ENCODE results near the gene LMF1.
"Not testable (repeated sequence)": the region's sequence is repeated elsewhere in the genome, so short reads cannot be mapped to it uniquely, and the experiment has no call there.

The LMF1 gene

DNA sequence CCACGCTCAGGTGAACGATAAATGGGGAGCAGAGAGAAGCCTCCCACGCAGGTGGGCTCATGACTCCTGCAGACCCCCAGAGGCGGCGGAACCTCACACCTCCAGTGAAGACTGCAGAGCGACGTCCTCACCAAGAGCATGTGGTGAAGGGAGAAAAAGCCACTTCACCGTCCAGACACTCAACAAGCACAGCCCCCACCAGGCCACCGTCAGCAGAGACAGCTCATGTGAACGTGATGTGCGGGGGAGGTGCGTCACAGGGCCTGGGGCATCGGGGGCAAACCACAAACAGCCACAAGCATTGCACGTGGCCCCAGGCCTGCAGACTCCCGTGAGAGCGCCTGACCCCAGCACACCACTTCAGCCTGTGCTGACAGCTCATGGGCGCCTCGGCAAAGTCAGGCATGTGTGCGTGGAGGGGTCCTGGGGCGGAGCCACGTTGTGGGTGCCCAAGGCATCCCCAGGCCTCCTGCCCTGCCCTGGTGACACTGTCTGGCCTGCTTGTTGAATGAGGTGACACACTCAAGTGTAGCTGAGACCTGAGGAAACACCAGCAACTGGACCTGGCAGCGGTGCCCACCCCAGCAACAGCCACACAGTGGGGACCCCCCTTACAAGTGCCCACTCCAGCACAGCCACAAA, 19.0 kb downstream of the LMF1 start:
- DNase-seq (ENCODE audit: low read depth in 2 of 3, low spot score in 1 of 3): no peak

DNA sequence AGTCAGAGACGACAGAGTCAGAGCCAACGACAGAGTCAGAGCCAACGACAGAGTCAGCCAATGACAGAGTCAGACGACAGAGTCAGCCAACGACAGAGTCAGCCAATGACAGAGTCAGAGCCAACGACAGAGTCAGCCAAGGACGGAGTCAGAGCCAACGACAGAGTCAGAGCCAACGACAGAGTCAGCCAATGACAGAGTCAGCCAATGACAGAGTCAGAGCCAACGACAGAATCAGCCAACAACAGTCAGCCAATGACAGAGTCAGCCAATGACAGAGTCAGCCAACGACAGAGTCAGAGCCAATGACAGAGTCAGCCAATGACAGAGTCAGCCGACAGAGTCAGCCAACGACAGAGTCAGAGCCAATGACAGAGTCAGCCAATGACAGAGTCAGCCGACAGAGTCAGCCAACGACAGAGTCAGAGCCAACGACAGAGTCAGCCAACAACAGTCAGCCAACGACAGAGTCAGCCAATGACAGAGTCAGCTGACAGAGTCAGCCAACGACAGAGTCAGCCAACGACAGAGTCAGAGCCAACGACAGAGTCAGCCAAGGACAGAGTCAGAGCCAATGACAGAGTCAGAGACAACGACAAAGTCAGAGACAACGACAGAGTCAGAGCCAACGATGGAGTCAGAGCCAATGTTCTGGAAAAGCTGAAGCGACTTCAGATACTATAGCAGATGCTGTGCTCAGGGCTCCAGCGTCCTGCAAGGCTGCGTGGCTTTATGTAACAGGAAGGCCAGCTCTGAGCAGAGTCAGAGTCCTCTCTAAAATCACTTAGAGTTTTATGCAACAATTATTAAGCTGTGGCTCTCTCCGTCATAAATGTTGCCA, 19.8 kb downstream of the LMF1 start:
- DNase-seq (ENCODE audit: low read depth in 2 of 3, low spot score in 1 of 3): not testable (repeated sequence)

DNA sequence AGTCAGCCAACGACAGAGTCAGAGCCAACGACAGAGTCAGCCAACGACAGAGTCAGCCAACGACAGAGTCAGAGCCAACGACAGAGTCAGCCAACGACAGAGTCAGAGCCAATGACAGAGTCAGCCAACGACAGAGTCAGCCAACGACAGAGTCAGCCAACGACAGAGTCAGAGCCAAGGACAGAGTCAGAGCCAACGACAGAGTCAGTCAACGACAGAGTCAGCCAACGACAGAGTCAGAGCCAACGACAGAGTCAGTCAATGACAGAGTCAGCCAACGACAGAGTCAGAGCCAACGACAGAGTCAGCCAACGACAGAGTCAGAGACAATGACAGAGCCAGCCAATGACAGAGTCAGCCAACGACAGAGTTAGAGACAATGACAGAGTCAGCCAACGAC, 22.0 kb downstream of the LMF1 start:
- DNase-seq (ENCODE audit: low read depth in 2 of 3, low spot score in 1 of 3): not testable (repeated sequence)

DNA sequence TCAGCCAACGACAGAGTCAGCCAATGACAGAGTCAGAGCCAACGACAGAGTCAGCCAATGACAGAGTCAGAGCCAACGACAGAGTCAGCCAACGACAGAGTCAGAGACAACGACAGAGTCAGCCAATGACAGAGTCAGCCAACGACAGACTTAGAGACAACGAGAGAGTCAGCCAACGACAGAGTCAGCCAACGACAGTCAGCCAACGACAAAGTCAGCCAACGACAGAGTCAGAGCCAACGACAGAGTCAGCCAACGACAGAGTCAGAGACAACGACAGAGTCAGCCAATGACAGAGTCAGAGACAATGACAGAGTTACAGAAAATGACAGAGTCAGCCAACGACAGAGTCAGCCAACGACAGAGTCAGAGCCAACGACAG, 22.9 kb downstream of the LMF1 start:
- not testable (repeated sequence) for DNase-seq (ENCODE audit: low read depth in 2 of 3, low spot score in 1 of 3)

DNA sequence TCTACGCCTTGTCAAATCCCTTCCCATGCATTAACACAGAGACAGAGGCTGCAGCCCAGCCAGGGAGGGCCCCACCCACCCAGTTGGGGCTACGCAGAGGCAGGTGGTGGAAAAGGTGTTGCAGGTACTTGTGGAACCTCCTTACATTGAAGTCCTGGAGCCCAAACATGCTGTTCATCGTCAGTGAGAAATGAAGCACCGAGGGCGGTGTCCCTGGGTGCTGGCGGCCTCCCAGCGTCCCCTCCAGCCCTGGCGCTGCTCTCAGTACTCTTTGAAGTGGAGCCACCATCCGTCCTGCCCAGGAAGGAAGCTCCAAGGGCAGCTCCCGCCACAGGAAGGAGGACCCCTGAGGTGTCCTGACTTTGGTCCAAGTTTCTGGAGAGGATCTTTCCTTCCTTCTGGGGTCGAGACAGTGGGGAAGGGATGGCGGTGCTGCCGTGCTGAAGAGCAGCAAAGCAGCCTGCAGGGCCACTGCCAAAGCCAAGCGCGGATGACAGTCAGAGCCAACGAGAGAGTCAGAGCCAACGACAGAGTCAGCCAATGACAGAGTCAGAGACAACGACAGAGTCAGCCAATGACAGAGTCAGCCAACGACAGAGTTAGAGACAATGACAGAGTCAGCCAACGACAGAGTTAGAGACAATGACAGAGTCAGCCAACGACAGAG, 23.4 kb downstream of the LMF1 start:
- no peak for DNase-seq (ENCODE audit: low read depth in 2 of 3, low spot score in 1 of 3)

DNA sequence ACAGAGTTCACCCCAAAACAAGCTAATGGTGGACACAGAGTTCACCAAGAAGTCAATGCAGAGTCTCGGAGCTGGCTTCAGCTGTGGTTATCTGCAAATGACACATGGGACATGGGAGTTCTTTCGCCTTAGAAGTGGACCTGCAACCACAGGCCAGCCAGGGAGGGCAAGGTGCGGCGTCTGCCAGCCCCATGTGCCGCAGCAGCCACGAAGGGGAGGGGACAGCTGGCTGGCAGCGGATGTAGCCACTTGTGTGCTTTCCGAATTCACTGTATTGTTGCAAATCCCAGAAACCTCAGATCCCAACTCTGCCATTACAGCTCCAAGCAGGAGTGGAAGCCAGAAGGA, 24.8 kb downstream of the LMF1 start:
- no peak for DNase-seq (ENCODE audit: low read depth in 2 of 3, low spot score in 1 of 3)

DNA sequence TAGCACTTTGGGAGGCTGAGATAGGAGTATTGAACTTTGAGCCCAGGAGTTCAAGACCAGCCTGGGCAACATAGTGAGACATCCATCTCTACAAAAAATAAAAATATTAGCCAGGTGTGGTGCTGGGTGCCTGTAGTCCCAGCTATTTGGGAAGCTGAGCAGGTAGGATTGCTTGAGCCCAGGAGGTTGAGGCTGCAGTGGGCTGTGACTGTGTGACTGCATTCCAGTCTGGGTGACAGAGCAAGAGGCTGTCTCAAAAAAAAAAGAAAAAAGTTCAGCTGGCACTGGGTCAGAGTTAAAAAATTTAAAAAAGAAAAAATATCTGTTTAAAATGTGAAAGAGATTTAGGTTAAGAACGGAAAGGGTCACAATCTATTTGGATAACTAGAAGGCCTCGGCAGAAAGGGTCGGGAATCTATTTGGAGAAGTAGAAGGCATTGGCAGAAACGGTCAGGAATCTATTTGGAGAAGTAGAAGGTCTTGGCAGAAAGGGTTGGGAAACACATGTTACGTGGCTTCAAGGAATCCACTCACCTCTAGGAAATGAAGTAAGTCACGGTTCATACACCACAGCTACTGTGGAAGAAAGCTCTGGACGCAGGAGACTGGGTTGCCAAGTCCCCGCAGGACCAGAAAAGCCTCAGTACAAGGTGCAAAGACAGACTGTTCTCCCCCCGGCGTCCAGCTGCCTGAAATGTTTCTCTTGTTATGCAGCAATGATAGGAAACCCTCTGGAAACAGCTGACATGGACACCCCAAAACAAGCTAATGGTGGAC, 25.3 kb downstream of the LMF1 start:
- DNase-seq (ENCODE audit: low read depth in 2 of 3, low spot score in 1 of 3): no peak

DNA sequence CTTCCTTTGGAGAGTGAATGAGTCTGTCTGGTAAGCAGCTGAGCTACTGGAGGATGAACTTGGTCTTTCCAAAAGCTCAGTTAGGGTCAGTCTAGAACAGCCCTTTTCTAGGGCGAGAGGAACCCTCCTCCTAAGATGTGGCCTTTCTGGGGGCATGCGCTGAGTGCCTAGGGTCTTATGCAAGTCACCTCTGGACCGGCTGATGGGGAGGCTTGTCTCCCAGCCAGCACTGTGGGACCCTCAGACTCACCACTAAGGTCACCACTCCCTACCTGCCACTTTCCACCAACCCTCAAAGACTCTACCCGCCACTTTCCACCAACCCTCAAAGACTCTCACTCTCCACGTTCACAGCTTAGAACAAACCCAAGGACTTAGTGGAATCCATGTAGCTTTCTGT, 26.8 kb downstream of the LMF1 start:
- no peak for DNase-seq (ENCODE audit: low read depth in 2 of 3, low spot score in 1 of 3)

DNA sequence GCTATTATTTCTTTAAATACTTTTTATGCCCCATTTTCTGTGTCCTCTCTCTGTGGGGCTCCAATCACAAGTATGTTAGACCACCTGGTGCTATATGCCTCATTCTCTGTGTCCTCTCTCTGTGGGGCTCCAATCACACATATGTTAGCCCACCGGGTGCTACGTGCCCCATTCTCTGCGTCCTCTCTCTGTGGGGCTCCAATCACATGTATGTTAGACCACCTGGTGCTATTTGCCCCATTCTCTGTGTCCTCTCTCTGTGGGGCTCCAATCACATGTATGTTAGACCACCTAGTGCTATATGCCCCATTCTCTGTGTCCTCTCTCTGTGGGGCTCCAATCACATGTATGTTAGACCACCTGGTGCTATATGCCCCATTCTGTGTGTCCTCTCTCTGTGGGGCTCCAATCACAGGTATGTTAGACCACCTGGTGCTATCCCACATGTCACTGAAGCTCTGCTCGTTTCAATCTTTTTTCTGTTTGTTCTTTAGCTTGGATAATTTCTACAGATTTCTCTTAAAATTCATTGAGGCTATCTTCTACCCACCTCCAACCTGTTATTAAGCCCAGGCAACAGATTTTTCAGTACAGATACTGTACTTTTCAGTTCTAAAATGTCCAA, 28.2 kb downstream of the LMF1 start:
- no peak for DNase-seq (ENCODE audit: low read depth in 2 of 3, low spot score in 1 of 3)

DNA sequence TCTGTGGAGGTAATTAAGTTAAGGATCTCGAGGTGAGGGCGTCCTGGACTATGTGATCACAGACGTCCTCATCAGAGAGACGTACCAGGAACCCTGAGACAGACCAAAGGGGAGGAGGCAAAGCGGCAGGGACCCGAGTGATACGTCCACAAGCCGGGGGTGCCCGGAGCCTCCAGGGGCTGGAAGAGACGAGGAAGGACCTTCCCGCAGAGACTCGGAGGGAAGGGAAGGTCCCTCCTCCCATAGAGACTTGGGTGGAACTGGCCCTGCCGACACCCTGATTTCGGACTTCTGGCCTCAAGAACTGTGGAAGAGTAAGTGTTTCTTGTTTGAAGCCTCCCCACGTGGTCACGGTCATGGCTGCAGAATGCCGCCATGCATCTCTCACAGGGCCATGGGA, 30.8 kb downstream of the LMF1 start:
- no peak for DNase-seq (ENCODE audit: low read depth in 2 of 3, low spot score in 1 of 3)

DNA sequence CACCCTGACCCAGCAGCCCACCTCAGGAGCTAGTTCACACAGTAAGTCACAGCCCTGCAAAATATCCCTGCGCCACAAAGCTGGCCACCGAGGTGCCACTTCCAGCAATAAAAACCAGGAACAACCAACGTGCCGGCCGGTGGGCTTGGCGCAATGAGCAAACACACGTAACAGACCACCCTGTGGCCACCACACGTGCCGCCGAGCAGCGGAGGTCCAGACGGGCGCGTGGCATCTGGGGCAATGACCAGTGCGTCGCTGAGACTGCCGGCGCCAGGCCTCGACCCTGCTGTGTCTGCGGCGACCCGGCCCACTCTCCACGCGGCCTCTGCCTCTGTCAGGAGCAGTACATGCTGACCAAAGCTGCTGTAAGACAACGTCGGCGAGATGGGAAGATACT, 31.5 kb downstream of the LMF1 start:
- no peak for DNase-seq (ENCODE audit: low read depth in 2 of 3, low spot score in 1 of 3)

DNA sequence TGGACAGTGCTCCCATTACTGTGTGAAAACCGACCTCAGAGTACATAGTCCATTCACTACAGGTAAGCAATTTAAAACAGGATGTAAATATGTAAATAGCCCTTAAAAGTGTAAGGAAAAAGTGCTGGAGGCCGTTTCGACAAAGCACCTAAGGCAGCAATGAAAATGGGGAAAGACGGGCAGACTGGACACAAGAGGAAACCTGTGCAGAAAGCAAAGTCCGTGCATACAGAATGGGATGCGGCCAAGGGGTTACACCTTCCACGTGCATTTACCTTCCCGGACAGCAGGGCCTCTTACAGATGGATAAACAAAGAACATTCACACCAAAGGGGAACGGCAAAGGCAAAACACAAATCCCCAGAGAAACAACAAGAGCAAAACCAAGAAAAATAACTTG, 32.0 kb downstream of the LMF1 start:
- DNase-seq (ENCODE audit: low read depth in 2 of 3, low spot score in 1 of 3): no peak

DNA sequence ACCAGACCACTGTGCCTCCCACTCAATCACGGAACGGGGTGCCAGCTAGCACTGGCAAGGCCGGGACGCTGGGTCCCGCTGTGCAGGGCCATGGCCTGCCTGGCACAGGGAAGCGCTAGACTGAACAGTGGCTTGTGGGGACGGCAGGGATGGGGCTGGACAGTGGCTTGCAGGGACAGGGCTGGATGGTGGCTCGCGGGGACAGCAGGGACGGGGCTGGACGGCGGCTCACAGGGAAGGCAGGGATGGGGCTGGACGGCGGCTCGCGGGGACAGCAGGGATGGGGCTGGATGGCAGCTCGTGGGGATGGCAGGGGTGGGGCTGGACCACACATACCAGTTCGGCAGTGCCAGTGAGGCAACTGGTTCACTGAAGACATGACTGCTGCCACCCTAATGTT, 32.6 kb downstream of the LMF1 start:
- no peak for DNase-seq (ENCODE audit: low read depth in 2 of 3, low spot score in 1 of 3)

DNA sequence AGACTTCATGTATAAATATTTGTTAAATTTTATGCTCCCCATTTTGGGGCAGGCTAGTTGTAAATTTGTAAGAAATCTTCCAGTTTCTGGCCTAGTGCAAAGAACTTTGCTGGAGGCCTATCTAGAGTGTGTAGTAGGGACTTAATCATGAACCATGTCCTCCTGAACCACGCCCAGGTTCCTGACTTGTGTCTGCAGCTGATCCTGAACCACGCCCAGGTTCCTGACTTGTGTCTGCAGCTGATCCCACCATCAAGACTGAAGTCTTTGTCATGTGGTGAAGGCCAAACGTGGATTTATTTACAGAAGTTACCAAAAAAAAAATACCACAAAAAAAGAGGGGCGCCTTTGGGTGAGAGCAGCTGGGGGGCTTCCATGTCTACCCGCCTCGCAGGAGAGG, 33.1 kb downstream of the LMF1 start:
- no peak for DNase-seq (ENCODE audit: low read depth in 2 of 3, low spot score in 1 of 3)

DNA sequence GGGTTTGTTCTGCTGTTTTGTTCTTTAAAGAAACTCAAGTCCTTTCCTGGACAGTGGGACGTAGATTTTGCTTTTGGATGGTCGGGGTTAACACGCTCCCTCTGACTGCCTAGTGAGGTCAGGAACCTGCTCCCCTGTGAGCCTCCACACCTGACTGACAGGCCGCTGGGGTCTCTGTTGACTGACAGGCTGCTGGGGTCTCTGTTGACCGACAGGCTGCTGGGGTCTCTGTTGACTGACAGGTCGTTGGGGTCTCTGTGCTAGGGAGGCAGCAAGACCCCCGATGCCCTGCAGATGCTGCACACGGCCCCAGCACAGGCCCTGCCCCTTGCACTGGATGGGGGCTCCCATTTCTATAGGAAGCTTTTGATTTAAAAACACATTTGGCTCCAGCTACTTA, 33.5 kb downstream of the LMF1 start:
- no peak for DNase-seq (ENCODE audit: low read depth in 2 of 3, low spot score in 1 of 3)

DNA sequence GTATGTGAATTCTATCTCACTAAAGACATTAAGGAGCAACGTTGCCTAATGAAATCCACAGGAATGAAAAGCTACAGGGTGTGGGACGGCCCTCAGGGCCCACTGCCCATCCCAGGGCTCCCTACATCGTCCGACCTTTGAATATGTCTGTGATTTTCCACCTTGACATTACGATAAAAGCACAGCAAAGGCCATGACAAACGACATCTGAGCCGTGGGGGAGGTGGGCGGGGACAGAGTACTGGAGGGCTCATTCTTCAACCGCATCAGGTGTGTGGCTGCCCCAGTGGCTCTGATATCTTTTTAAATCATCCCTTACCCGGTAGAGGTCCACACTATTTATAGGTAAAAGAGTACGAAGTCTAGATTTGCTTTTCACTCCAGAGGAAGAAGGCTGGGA, 35.1 kb downstream of the LMF1 start:
- no peak for DNase-seq (ENCODE audit: low read depth in 2 of 3, low spot score in 1 of 3)

DNA sequence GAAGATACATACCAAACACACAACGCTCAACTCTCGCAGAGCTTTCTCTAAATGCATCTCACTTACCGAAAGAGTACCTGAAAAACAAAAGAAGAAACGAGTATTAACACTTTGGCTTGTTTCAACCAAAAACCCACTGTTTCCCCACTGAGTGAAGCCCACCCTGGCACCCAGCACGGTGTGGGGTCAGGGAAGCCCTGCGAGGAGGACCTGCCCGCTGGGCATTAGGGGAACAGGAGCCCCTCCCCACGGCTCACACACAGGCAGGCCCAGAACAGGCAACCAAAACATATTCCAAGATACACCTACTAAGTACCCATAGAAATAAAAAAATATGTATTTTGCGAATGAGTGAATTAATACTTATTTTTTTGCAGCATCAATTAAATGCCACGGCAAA, 36.6 kb downstream of the LMF1 start:
- DNase-seq (ENCODE audit: low read depth in 2 of 3, low spot score in 1 of 3): no peak

DNA sequence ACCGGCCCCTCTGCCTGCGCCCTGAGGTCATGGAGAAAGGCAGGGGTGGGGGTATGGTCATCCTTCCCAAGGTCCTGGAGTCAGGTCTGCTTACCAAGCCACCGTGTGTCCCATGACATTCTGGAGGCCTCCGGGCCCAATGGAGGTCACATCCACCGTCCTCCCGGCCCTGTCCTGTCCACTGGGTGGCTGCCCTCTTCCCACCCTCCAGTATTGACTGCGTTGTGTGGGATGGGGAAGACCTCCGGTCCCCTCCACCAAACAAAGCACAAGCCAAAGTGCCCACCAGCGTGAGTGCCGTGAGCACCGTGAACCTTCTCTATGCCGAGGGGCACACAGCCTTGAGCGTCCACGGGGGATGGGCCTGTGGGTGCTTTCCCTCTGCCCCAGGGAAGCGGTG, 37.2 kb downstream of the LMF1 start:
- DNase-seq (ENCODE audit: low read depth in 2 of 3, low spot score in 1 of 3): no peak

DNA sequence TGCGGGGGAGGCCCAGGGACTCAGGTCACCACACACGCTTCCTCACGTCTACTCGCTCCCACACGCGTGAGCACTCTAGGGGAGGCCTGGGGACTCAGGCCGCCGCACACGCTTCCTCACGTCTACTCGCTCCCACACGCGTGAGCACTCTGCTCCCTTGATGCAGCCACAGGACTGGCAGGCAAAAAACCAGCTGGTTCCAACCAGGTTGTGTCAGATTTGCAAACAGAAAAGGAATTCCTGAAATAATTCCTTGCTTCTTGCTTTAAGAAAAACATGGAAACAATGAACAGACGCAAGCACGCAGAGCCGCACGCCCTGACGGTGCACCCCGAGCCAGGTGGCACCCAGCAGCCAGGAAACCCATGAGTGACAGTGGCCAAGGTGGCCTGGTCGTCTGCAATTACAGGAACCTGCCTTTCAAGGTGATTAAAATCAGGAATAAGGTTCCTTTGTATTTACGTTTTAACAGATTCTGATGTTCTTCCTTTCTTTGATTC, 37.9 kb downstream of the LMF1 start:
- no peak for DNase-seq (ENCODE audit: low read depth in 2 of 3, low spot score in 1 of 3)

DNA sequence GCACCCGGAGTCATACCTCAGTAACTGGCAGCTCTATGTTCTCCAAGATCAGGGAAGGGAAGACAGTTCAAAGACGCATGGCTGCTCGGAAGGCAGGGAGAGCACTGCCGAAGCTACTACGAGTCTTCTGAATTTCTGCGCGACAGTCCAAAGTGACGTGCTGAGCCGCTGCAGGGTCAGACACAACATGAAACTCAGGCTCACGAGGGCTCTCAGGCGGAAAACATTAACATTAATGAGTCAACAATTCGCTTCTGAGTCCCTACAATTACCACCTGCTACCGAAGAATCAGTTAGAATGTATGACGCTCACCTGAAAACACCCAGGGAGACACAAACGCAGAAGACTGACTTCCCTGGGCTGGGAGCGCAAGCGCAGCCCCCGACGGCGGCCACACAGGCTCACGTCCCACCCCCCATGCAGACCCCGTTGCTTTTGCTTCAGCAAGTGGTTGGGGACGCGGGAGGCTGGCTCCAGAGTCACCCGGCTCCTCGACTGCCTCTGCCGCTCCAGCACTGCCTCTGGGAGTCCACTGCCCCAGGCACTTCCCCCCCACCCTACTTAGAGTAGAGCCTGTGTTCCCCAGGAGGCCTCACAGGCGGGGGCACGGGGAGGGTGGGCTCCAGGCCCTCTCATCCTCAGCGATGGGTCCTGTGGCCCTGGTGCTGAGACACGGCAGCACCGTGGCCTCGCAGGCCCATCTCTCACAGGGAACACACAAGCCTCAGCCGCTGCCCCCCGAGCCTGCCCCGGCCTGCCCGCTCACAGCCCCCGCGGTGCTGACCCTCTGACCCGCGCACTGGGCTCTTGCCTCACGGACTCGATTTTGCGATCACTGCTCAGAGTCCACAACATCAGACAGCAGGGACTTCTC, 38.9 kb downstream of the LMF1 start:
- no peak for DNase-seq (ENCODE audit: low read depth in 2 of 3, low spot score in 1 of 3)
